Measurements from ENCODE around the gene ARF6.
"Not testable (repeated sequence)": the region's sequence is repeated elsewhere in the genome, so short reads cannot be mapped to it uniquely, and the experiment has no call there.

The ARF6 gene

GRCh38 chr14:49907186-49907585 lies 14.3 kb downstream of the ARF6 start:
- DNase-seq (ENCODE audit: low spot score): no peak

DNA sequence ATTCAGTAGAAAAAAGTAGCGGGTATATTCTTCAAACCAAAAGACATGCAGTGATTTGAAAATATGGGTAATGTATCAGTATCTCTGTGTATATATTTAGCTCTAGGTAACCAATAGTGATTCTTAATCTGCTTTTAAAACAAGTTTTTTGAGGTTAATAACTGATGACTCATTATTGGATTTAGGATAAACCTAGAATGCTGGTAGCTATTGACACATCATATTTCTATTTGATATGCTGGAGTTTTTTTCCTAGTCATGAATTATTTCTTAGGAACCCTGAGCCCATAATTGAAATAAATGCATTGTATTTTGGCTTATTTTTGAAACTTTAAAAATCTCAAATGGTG lies 15.5 kb downstream of the ARF6 start:
- no peak for DNase-seq (ENCODE audit: low spot score)

GRCh38 chr14:49909016-49909415 lies 16.1 kb downstream of the ARF6 start:
- DNase-seq (ENCODE audit: low spot score): no peak

DNA sequence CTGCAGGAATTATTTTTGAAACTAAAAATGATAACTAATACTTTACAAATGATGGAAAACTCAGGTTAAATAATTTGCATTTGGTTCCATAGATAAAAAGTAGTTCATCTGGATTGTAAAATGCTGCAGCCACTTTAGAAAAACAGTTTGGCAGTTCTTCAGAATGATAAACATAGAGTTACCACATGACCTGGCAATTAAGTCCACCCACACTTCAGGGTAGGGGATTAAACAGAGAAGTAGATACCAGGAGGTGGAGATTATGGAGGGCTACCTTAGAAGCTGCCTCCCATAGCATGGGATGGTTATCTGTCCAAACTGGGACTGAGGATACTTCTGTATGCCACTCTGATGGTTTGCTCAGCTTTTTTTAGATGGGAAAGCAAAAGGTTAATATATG lies 22.2 kb downstream of the ARF6 start:
- DNase-seq (ENCODE audit: low spot score): no peak

DNA sequence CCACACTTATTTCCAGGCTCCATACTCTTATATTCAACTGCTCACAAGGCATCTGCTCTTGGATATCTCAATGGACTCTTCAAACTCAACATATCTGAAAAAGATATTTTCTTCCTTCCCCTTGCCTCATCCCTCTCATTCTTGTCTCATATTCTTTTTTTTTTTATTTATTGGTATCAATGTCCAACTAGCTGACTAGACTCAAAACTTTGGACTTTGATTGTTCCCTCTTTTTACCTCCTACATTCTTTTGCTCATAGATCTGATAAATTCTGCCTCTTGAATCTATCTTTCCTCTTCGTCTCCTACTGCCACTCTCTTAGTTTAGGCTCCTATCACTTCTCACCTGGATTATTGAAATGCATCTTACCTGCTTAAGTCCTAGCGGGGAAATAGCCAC lies 25.8 kb downstream of the ARF6 start:
- DNase-seq (ENCODE audit: low spot score): no peak

DNA sequence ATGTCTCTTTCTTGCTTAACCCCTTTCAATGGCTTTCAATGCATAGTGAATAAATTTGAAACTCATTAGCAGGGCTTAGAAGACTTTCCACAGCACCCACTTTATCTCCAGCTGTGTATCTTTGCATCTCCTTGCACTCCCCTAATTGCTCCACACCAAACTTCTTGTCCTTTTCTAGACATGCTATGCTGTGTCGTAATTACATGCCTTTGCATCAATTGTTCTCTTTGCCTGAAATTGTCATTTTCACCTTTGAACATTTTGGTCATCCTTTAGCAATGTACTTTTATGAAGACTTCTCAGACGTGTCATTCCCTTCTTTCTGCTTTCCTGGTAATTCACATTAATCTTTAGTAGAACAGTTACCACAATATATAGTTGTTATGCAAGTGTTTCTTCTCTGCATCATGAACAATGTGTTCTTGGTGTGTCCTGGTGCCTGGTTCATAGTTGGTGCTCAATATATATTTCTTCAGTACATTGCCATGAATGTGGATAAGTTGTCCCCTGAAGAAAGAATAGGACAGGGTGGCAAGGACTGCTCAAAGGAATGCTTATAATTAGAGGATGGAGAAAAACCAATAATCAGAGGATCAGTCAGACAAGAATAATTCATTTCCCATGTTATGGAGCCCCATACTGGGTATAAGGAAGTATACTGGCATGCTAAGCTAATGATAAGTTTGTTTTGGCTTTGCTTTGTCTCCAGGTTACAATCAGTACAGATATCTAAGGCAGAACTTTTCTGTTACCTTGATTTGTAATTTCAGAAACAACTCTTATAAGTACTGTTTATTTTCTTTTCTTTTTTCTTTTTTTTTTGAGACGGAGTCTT lies 27.2 kb downstream of the ARF6 start:
- DNase-seq (ENCODE audit: low spot score): no peak

DNA sequence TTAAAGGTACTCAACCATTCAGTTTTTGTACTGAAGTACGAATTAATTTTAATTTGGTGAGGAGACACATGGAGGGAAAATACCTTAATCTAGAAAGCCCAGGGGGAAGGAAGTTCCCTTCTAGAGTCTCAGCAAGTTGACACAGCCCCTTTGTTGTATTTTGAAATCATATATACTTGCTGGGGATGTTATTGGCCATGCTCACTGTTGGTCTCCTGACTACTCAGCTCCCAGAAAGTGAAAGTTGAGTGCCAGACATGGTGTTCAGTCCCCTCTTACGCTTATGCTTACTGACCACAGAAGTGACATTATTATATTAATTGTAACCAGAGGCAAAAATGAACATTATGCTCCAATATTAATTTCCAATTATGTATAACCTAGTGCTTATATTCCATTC lies 28.1 kb downstream of the ARF6 start:
- no peak for DNase-seq (ENCODE audit: low spot score)

DNA sequence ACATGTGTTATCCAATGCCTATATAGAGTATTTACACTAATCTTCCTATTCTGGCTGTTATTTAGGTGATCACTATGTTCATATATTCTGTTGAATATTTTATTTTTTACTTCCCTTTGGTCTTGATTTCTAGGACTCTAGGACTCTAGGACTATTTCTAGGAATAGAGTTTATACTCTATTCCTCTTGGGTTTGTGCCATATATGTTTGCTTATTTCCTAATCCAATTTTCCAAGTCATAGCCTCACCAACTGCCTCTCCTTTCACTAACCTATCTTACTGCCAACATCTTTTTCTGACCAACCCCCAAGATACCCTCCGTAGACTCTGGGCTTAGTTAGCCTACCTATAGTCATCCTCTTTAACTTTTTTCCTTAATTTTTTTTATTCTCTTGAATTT lies 28.5 kb downstream of the ARF6 start:
- DNase-seq (ENCODE audit: low spot score): no peak

DNA sequence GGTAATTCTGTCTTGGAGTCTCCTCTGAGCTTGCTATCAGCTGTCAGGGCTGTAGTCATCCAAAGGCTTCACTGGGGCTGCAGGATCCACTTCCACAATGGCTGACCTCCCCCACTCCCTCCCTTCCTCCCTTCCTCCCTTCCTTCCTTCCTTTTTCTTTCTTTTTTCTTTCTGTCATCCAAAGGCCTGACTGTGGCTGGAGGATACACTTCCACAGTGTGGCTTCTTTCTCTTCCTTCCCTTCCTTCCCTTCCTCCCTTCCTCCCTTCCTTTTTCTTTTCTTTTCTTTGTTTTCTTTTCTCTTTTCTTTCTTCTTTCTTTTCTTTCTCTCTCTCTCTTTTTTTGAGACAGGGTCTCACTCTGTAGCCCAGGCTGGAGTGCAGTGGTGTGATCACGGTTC lies 30.6 kb downstream of the ARF6 start:
- DNase-seq (ENCODE audit: low spot score): no peak

DNA sequence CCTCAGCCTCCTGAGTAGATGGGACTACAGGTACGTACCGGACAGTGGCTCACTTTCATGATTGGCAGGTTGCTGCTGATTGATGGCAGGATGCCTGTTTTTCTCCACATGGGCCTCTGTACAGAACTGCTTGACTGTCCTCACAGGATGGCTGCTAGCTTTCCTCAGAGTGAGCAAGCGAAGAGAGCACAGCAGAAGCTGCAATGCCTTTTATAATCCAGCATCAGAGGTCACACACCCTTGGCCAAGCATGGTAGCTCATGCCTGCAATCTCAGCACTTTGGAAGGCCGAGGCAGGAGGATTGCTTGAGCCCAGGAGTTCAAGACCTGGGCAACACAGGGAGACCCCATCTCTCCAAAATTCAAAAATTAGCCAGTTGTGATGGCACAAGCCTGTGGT lies 31.0 kb downstream of the ARF6 start:
- DNase-seq (ENCODE audit: low spot score): no peak

- DNase-seq (ENCODE audit: low spot score): peak; percentile 29
Observed at GRCh38 chr14:49924852-49925251, 32.0 kb downstream of the ARF6 start.

- DNase-seq (ENCODE audit: low spot score): no peak
Observed at GRCh38 chr14:49926803-49927202, 33.9 kb downstream of the ARF6 start.

DNA sequence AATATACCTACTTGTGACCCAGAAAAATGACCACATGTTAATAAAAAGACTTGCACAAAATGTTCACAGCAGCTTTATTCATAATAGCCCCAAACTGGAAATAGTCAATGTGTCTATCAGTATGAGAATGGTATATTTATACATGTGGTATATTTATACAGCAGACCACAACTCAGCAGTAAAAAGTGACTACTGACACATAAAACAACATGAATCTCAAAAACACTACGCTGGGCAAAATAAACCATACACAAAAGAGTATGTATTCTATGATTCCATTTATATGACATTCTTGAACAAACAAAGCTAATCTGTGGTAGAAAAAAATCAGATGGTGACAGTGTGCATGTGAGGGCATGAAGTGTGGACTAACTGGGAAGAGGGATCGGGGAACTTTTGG lies 35.1 kb downstream of the ARF6 start:
- DNase-seq (ENCODE audit: low spot score): no peak

DNA sequence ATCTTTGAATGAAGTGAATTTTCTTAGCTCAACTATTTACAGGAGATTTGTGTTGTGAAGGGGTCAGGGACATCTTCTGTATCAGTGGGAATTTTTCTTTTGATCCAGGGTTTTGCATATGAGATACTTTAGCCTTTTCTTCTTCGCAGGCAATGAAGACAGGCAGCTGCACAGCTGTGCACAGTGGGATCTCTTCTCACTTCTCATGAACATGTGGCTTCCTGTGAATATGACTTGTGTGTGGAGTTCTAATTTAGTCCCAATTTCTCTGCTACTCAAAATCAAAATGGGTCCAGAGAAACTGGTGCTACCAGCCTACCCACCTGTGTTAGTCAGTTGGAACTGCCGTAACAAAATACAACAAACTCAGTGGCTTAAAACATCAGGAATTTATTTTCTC lies 37.8 kb downstream of the ARF6 start:
- no peak for DNase-seq (ENCODE audit: low spot score)

- no peak for DNase-seq (ENCODE audit: low spot score)
Observed at GRCh38 chr14:49931523-49931922, 38.6 kb downstream of the ARF6 start.

DNA sequence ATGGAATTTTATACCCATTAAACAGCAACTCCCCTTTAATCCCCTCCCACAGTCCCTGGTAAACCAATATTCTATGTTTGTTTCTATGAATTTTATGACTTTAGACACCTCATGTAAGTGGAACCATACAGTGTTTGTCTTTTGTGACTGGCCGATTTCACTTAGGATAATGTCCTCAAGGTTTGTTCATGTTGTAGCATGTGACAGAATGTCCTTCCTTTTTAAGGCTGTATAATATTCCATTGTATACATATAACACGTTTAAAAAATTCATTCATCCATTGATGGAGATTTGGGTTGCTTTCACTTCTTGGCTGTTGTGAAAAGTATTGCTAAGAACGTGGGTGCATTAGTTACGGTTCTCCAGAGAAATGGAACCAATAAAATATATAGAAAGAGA lies 40.2 kb downstream of the ARF6 start:
- DNase-seq (ENCODE audit: low spot score): no peak

DNA sequence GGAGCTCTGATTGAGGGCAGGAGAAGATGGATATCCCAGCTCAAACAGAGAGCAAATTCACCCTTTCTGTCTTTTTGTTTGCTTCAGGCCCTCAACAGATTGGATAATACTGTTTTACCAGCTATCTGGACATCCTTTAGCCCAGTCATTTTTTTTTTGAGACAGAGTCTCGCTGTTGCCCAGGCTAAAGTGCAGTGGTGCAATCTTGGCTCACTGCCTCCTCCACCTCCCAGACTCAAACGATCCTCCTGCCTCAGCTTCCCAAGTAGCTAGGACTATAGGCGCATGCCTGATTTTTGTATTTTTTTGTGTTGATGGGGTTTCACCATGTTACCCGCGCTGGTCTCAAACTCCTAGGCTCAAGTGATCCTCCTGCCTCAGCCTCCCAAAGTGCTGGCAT lies 40.8 kb downstream of the ARF6 start:
- no peak for DNase-seq (ENCODE audit: low spot score)

DNA sequence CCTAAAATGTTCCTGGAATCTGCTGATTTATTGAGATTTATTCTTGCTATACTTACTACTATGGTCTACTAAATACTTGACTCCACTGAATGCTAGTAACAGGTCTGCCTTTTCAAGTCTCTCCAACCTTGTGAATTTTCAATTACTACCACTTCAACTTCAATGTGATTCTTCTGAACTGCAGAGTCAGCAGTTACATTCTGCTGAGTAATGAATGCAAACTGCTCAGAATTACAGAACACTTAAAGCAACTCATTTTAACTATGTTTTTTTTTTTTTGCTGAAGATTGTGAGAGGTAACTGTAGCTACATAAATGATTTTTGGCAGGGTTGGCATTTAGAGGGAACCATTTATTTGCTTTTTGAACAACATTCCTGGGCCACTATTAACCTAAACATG lies 41.8 kb downstream of the ARF6 start:
- DNase-seq (ENCODE audit: low spot score): no peak

- DNase-seq (ENCODE audit: low spot score): no peak
Observed at GRCh38 chr14:49935526-49935925, 42.6 kb downstream of the ARF6 start.

DNA sequence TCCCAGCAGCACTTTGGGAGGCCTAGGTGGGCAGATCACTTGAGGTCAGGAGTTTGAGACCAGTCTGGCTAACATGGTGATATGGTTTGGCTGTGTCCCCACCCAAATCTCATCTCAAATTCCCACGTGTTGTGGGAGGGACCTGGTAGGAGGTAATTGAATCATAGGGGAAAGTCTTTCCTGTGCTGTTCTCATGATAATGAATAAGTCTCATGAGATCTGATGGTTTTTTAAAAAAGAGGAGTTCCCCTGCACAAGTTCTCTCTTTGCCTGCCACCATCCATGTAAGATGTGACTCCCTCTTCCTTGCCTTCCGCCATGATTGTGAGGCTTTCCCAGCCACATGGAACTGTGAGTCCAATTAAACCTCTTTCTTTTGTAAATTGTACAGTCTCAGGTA lies 43.4 kb downstream of the ARF6 start:
- not testable (repeated sequence) for DNase-seq (ENCODE audit: low spot score)

DNA sequence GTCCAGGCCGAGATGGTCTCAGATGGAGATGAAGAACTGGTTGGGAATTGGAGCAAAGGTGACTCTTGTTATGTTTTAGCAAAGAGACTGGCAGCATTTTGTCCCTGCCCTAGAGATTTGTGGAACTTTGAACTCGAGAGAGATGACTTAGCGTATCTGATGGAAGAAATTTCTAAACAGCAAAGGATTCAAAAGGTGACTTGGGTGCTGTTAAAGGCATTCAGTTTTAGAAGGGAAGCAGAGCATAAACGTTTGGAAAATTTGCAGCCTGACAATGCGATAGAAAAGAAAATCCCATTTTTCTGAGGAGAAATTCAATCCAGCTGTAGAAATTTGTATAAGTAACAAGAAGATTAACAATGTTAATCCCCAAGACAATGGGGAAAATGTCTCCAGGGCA lies 44.0 kb downstream of the ARF6 start:
- not testable (repeated sequence) for DNase-seq (ENCODE audit: low spot score)

GRCh38 chr14:49939215-49939614 lies 46.3 kb downstream of the ARF6 start:
- DNase-seq (ENCODE audit: low spot score): not testable (repeated sequence)

DNA sequence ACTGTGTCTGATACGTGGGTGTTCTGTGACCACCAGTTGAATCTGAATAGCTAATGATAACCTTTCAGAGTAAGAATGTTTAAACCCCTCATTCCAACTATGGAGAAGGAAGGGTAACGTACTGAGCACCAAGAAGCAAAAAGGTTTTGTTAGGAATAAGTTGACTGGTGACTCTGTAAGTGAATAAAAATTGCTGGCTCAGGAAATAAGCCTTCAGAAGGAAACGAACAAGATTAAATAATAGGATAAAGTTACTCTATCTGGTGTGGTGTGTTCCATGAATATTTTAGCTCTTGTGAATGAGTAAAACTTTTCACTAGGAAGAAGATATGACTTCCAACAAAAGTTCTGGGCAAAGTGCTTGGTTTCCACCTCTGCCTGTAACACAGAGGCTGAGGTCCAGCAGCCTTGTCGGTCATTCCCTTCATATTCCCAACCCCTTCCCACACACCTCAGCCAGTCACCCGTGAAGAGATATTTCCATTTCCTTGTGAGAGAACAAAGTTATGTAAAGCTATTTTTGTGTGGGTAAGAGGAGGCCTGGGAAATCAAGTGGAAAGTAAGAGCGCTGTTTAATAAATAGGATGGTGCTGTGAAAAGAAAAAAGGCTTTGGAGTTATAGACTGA lies 47.1 kb downstream of the ARF6 start:
- DNase-seq (ENCODE audit: low spot score): no peak

DNA sequence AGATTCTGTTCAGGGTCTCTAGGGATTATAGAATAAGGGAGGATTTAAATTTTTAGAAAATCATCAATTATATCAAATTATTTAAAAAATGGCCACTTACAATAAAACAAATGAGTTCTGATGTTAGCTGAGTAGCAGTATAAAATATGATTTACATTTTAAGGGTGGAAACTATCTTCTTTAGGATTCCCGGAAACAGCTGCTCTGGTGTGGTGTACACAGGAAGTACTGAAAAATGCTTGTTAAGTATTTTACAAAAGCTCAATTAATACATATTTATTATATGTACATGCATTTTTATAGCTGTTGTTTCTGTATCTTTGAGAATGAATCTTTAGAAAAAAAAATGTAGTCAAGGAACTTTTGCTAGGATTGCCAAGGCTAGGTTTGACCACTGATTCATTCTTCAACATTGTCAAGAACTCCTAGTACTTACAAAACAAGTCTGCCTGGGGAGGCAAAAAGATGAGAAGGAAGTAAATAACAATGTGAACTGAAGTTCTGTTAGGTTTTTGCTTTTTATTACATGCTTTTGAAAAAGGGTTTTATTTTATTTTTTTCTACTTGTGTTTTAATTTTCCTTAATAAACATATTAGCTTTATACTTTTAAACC lies 48.0 kb downstream of the ARF6 start:
- peak; percentile 21 for DNase-seq (ENCODE audit: low spot score)
